H1 (cell line): Measurements from ENCODE around the gene TMEM200B. TPM values are rescaled to one million over a fixed set of nuclear protein-coding genes. Genes with fewer than 3 reads are reported as not detected.

Source experiments
- ASH2L ChIP-seq: fragments of 200-600, 300-600 bp; sonication (generic); IDR thresholded peaks from one replicate; pipeline ENCODE4 v1.7.1; 2017; ENCODE audit warnings: low read length
- CTCF ChIP-seq, 3 experiments: IDR thresholded peaks; 1 replicate in 2 of 3; 2 replicates in 1 of 3; pipeline versions ENCODE4 v1.5.1 to v1.6.1; 2011; ENCODE audit warnings: low read length in 3 of 3, mild to moderate bottlenecking in 3 of 3, inconsistent platforms in 2 of 3, low read depth in 1 of 3, moderate library complexity in 1 of 3; ENCODE audit not compliant: insufficient read depth in 1 of 3; ENCODE audit errors: control extremely low read depth in 1 of 3
- JUND ChIP-seq: IDR thresholded peaks from 2 replicates; pipeline ENCODE4 v1.6.1; 2011; ENCODE audit warnings: mild to moderate bottlenecking, improper control_type of control experiment, low read length
- RAD21 ChIP-seq, 2 experiments: IDR thresholded peaks in 1 of 2; conservative IDR thresholded peaks in 1 of 2; 2 replicates each; pipeline ENCODE4 v1.6.1; 2011; ENCODE audit warnings: low read depth in 2 of 2, low read length in 2 of 2, improper control_type of control experiment in 1 of 2, inconsistent platforms in 1 of 2, mild to moderate bottlenecking in 1 of 2, moderate library complexity in 1 of 2
- SP1 ChIP-seq: IDR thresholded peaks from 2 replicates; pipeline ENCODE4 v1.6.1; 2011; ENCODE audit warnings: low read depth, low read length
- polyA plus RNA-seq, 7 experiments: library from polyadenylated mRNA; depleted of rRNA in 3 of 7; stranded (reverse) in 5 of 7; unstranded in 2 of 7; fragments of >200 nt in 5 of 7; fragments of 200-250 nt in 2 of 7; gene quantifications; 1 replicate in 5 of 7; 2 replicates in 1 of 7; 4 replicates in 1 of 7; pipeline versions ENCODE4 v1.2.1 to v1.2.3, GENCODE V29; 2011 to 2013; ENCODE audit warnings: missing spikeins in 2 of 7, mixed read lengths in 2 of 7
- total RNA-seq: library from RNA; stranded (reverse); fragmentation: NEBNext Ultra II Directional; extraction: Animal tissue kit (Norgen Biotek cat#: 25700); gene quantifications from 2 replicates; pipeline ENCODE4 v1.2.1, GENCODE V29; 2021

The TMEM200B gene
- total and polyA plus RNA-seq, 2 of the 8 experiments (the other 6 are each of a cell fraction or from before 2014, with no cell fraction given), result 4.9 to 11.0 TPM

- TF ChIP-seq CTCF (IDR thresholded peaks at IDR 0.05; ENCODE audit: control extremely low read depth in 1 of 3, insufficient read depth in 1 of 3, low read depth in 1 of 3, low read length in 3 of 3) (no peak), SP1 (no peak), JUND (no peak), ASH2L (no peak), RAD21 (IDR thresholded peaks at IDR 0.05 in 1 of 2, conservative IDR thresholded peaks at IDR 0.05 in 1 of 2; ENCODE audit: low read depth in 2 of 2, low read length in 2 of 2) (no peak)
Observed at GRCh38 chr1:29126198-29126597, 2.5 kb upstream of the TMEM200B start (continued).
